Heart right ventricle (tissue), 16 donors: ENCODE data around the gene SFT2D2. TPM values are rescaled to one million over a fixed set of nuclear protein-coding genes. Genes with fewer than 3 reads are reported as not detected.

Experiments used
- ATAC-seq, 8 donors: fragments of 200-7000 bp; cut with Tn5 transposase; one replicate each; pipeline ENCODE4 v1.9.1; 2020; ENCODE audit warnings: mild to moderate bottlenecking in 8 of 8, moderate library complexity in 8 of 8, moderate number of reproducible peaks in 1 of 8
- DNase-seq, 2 donors: peaks; one replicate each; pipeline ENCODE4 v3.0.0-alpha.2; 2020
- H3K27ac ChIP-seq, 10 donors: fragments of 200-600 bp; sonication (generic) in 2 of 10; one replicate each; pipeline versions ENCODE4 v1.5.0 to v1.8.0; 2020 to 2022; ENCODE audit warnings: mild to moderate bottlenecking in 3 of 10
- H3K27me3 ChIP-seq, 7 donors: fragments of 200-600 bp; one replicate each; pipeline ENCODE4 v1.8.0; 2021 to 2022; ENCODE audit warnings: mild to moderate bottlenecking in 2 of 7
- H3K36me3 ChIP-seq, 9 donors: fragments of 200-600 bp; sonication (generic) in 1 of 9; one replicate each; pipeline versions ENCODE4 v1.5.0 to v1.8.0; 2020 to 2022; ENCODE audit warnings: mild to moderate bottlenecking in 2 of 9
- H3K4me1 ChIP-seq, 9 donors: fragments of 200-600 bp; sonication (generic) in 1 of 9; one replicate each; pipeline versions ENCODE4 v1.5.0 to v1.8.0; 2020 to 2022; ENCODE audit warnings: mild to moderate bottlenecking in 4 of 9
- H3K4me3 ChIP-seq, 10 donors: fragments of 200-600 bp; sonication (generic) in 2 of 10; one replicate each; pipeline versions ENCODE4 v1.5.0 to v1.8.0; 2020 to 2022; ENCODE audit warnings: mild to moderate bottlenecking in 7 of 10, moderate library complexity in 2 of 10
- H3K9me3 ChIP-seq, 11 donors: fragments of 200-600 bp in 10 of 11; sonication (generic) in 2 of 11; one replicate each; pipeline versions ENCODE4 v1.5.0 to v1.8.0; 2013 to 2022; ENCODE audit warnings: mild to moderate bottlenecking in 2 of 11, control low read depth in 1 of 11, moderate library complexity in 1 of 11
- CTCF ChIP-seq, 9 donors: fragments of 200-600 bp; sonication (generic) in 2 of 9; IDR thresholded peaks; one replicate each; pipeline versions ENCODE4 v1.5.0 to v1.8.0; 2021 to 2022; ENCODE audit warnings: antibody characterized with exemption in 9 of 9, mild to moderate bottlenecking in 5 of 9, moderate library complexity in 1 of 9
- WGBS, 2 donors: extraction: QIAGEN DNeasy Blood & Tissue Kit; methylation state at CpG; one replicate each; pipeline ENCODE4 v1.1.7; 2013; ENCODE audit warnings: inconsistent platforms in 1 of 2; 5-methylcytosine and 5-hydroxymethylcytosine counted together
- intact Hi-C, 10 donors: fragments of 100-400 bp; cut with DNase I; formaldehyde crosslinking; loops; one replicate each; pipeline versions ENCODE4 v1.11.1 to v1.14.2; 2022
- polyA plus RNA-seq, 2 donors: library from polyadenylated mRNA; stranded (reverse); fragments of 200-250 nt; gene quantifications; one replicate each; pipeline ENCODE4 v1.2.3, GENCODE V29; 2013
- total RNA-seq, 10 donors: library from RNA; stranded (reverse); fragmentation: NEBNext Ultra II Directional in 3 of 10; extraction: Animal tissue kit (Norgen Biotek cat#: 25700) in 3 of 10; gene quantifications; one replicate each; pipeline versions ENCODE4 v1.2.1 to v1.2.4, GENCODE V29; 2021 to 2023
- donor health status: Arrhythmogenic right ventricular cardiomyopathy.
- donor health status: ischemic (EF 13 %, LVEDD 7.1; RV severe dilation, severe dysfunction).
- donor health status: healthy with polysubstance abuse.
- donor health status: DM: no; HTN: yes; CAD: no.
- donor health status: DM: no; HTN: no; CAD: no.
- donor health status: ischemic (EF 25% LVEDD 6.9; RV normal size, moderate dysfunction).
- donor health status: ischemic (EF 25% LVEDD 5.7; RV mildly dilated, moderate dysfunction).
- donor health status: healthy.
- donor health status: DM: yes; HTN: yes; CAD: no.
- donor health status: Ischemic cardiomyopathy.
- donor health status: ischemic (EF 35%, LVEDD 5.7; RV mildly dilated, moderate dysfunction).
- donor health status: nonischemic (EF 11% LVEDD 7.7; RV severe dilation, severe dysfunction).
- donor health status: DM: yes; HTN: yes; CAD: no.
- donor health status: PGD.
- donor health status: ischemic (EF 29% LVEDD 5.4; RV normal size, mild dysfunction).
- donor health status: nonischemic (EF 23%, LVEDD 6.1; RV moderate dilation, normal function).

Gene SFT2D2
- total and polyA plus RNA-seq, 12 donors, result 2.8 to 34.8 (median 15.9) TPM

- ATAC-seq (no peak), DNase-seq (no peak)
- WGBS, 2 donors, result 70 to 78% methylated on average over 2 of the region's 2 CpGs
- Histone ChIP-seq H3K36me3 (peaks cover 0 to 31% (median 0%) of the 10 kb centered on the region in 9 donors), H3K27me3 (no peaks in the 10 kb centered on the region), H3K27ac (no peak overlapping the region), H3K9me3 (peaks cover 0 to 29% (median 11%) of the 10 kb centered on the region in 11 donors), H3K4me1 (peaks cover 0 to 27% (median 6%) of the 10 kb centered on the region in 9 donors), H3K4me3 (no peak overlapping the region)
- intact Hi-C loops, result no loop called here
- TF ChIP-seq CTCF (IDR thresholded peaks at IDR 0.05), result no peak
These were observed 31.6 kb downstream of the SFT2D2 start for GRCh38 chr1:168257397-168257796.

- Histone ChIP-seq H3K4me1 (peaks cover 0 to 23% (median 6%) of the 10 kb centered on the region in 9 donors), H3K27me3 (no peaks in the 10 kb centered on the region), H3K36me3 (peaks cover 0 to 23% (median 0%) of the 10 kb centered on the region in 9 donors), H3K9me3 (peaks cover 0 to 29% (median 11%) of the 10 kb centered on the region in 11 donors), H3K4me3 (no peak overlapping the region), H3K27ac (no peak overlapping the region)
- WGBS, 2 donors, result 100% methylated on average over 1 of the region's 1 CpG
- TF ChIP-seq CTCF (IDR thresholded peaks at IDR 0.05), result no peak
- intact Hi-C loops, result no loop called here
- DNase-seq, result no peak
- ATAC-seq, result no peak
These were observed 33.8 kb downstream of the SFT2D2 start for GRCh38 chr1:168259567-168259966.

GRCh38 chr1:168260393-168260792, 34.6 kb downstream of the SFT2D2 start:
- intact Hi-C loops, result no loop called here
- TF ChIP-seq CTCF (IDR thresholded peaks at IDR 0.05), result no peak
- Histone ChIP-seq H3K4me1 (peaks cover 0 to 23% (median 6%) of the 10 kb centered on the region in 9 donors), H3K27ac (no peak overlapping the region), H3K36me3 (peaks cover 0 to 17% (median 0%) of the 10 kb centered on the region in 9 donors), H3K27me3 (no peaks in the 10 kb centered on the region), H3K9me3 (peaks cover 0 to 22% (median 10%) of the 10 kb centered on the region in 11 donors), H3K4me3 (no peak overlapping the region)
- 88 to 94% methylated on average over 3 of the region's 3 CpGs for WGBS, 2 donors
- no peak for ATAC-seq
- DNase-seq, result no peak

GRCh38 chr1:168261390-168261789, 35.6 kb downstream of the SFT2D2 start:
- intact Hi-C loops, result no loop called here
- no peak for TF ChIP-seq CTCF (IDR thresholded peaks at IDR 0.05)
- Histone ChIP-seq H3K9me3 (peaks cover 0 to 12% (median 3%) of the 10 kb centered on the region in 11 donors), H3K4me3 (no peak overlapping the region), H3K36me3 (peaks cover 0 to 7% (median 0%) of the 10 kb centered on the region in 9 donors), H3K27ac (peak overlapping the region in 6 of 10 donors; percentile 1 to 41 (median 16)), H3K27me3 (no peaks in the 10 kb centered on the region), H3K4me1 (peaks cover 0 to 23% (median 6%) of the 10 kb centered on the region in 9 donors)
- ATAC-seq, result peak in 7 of 8 donors; percentile 8 to 88 (median 58)
- no peak for DNase-seq
- WGBS, 2 donors, result 40 to 57% methylated on average over 2 of the region's 2 CpGs
